Right renal cortex interstitium (tissue), 3 donors: ENCODE data around the gene PRX. TPM values are rescaled to one million over a fixed set of nuclear protein-coding genes. Genes with fewer than 3 reads are reported as not detected.
A peak's percentile ranks its signal among the peaks of the same experiment; 100 is the strongest.
"Not testable (repeated sequence)": the region's sequence is repeated elsewhere in the genome, so short reads cannot be mapped to it uniquely, and the experiment has no call there.

Experiments used
- DNase-seq, 3 donors: peaks; one replicate each; pipeline ENCODE4 v3.0.0-alpha.2; 2013; ENCODE audit warnings: low read depth in 3 of 3, low spot score in 2 of 3
- polyA plus RNA-seq, 3 donors: library from polyadenylated mRNA; unstranded; fragments of 120-200 nt; gene quantifications; one replicate each; pipeline ENCODE4 v1.2.1, GENCODE V29; 2013; ENCODE audit not compliant: insufficient read length in 3 of 3

Gene PRX
- polyA plus RNA-seq, 3 donors: 10.6 to 11.9 (median 11.1) TPM

- DNase-seq: no peak
These were observed 29.4 kb upstream of the PRX start for GRCh38 chr19:40442328-40443130.

GRCh38 chr19:40441719-40442253, 28.6 kb upstream of the PRX start:
- DNase-seq: no peak

- DNase-seq: no peak
These were observed 25.1 kb upstream of the PRX start for GRCh38 chr19:40438284-40438683.

- DNase-seq: peak in 1 of 3 donors; percentile 86
These were observed 20.4 kb upstream of the PRX start for GRCh38 chr19:40433391-40434216.

- DNase-seq: not testable (repeated sequence)
These were observed 19.6 kb upstream of the PRX start for GRCh38 chr19:40432760-40433159.

- no peak for DNase-seq
These were observed 18.5 kb upstream of the PRX start for GRCh38 chr19:40431698-40432097.

- DNase-seq: not testable (repeated sequence)
These were observed 17.1 kb upstream of the PRX start for GRCh38 chr19:40430242-40430641.

- not testable (repeated sequence) for DNase-seq
These were observed 15.0 kb upstream of the PRX start for GRCh38 chr19:40428197-40428596.

GRCh38 chr19:40425450-40426287, 12.5 kb upstream of the PRX start, which contains the start of gene SERTAD1:
Gene SERTAD1, minus strand, starts transcription at chr19:40425992. Its CDS starts 2,446 bp downstream, at chr19:40423546.
- peak; percentile 97 to 100 (median 98) for DNase-seq

- DNase-seq: no peak
These were observed 11.7 kb upstream of the PRX start for GRCh38 chr19:40424637-40425449.

- DNase-seq: no peak
These were observed 10.8 kb upstream of the PRX start for GRCh38 chr19:40423938-40424337.

- no peak for DNase-seq
These were observed 9.8 kb upstream of the PRX start for GRCh38 chr19:40422748-40423566.

GRCh38 chr19:40421993-40422747, 9.0 kb upstream of the PRX start:
- no peak for DNase-seq

GRCh38 chr19:40420766-40421765, 7.9 kb upstream of the PRX start:
- DNase-seq: peak in 1 of 3 donors; percentile 85

- no peak for DNase-seq
These were observed 7.2 kb upstream of the PRX start for GRCh38 chr19:40420451-40420765.

GRCh38 chr19:40419780-40420179, 6.6 kb upstream of the PRX start:
- DNase-seq: no peak

- no peak for DNase-seq
These were observed 6.0 kb upstream of the PRX start for GRCh38 chr19:40419066-40419612.
